GM18861 (cell line): ENCODE data around the gene F2R.
"Not testable (repeated sequence)": the region's sequence is repeated elsewhere in the genome, so short reads cannot be mapped to it uniquely, and the experiment has no call there.

Source experiments
- ATAC-seq: cut with Tn5 transposase; IDR thresholded peaks from one replicate; pipeline ENCODE4 v1.9.1; 2021; ENCODE audit not compliant: unreplicated experiment

F2R gene

GRCh38 chr5:76715736-76716455, at the start of gene F2R:
Gene F2R (plus strand): TSS chr5:76716126. CDS start chr5:76716308, 182 bp downstream.
- ATAC-seq: peak; percentile 47

DNA sequence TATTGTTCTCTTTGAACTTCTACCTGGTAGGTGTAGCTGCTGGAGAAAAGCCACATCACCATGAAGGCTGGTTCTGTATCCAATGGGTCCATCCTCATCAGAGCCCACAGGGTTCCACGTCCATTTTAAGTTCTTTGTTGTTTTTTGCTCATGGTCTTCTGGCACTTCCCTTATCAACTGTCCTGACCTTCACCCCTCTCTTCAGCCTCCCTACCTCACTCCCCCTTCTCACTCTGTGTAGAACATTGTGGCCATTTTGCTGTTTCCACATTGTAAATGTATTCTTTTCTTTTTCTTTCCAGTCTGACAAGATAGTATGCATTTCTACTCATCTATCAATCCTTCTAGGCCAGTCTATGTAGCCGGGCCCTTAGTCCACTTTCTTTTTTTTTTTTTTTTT, 48.4 kb upstream of the F2R start:
- ATAC-seq: no peak

GRCh38 chr5:76669245-76669644, 46.7 kb upstream of the F2R start:
- no peak for ATAC-seq

- no peak for ATAC-seq
Measured at GRCh38 chr5:76670508-76670907, 45.4 kb upstream of the F2R start.

DNA sequence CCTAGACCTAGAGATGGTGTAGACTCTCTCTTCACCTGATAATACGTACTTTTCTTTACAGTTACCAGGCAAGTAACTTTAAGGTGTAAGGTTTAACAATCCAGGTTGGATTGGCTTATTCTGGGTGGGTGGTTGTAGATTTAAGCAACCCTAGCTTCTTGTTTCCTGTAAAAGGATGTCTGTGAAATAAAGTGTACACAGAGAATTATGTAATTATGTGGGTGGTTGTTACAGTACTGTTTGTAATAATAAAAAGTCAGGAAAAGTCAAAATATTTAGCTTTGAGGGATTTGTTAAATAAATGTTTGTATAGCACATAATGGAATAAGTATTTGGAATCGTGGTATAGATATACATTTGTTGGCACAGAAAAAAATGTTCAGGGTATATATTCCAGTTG, 43.7 kb upstream of the F2R start:
- no peak for ATAC-seq

GRCh38 chr5:76673125-76673524, 42.8 kb upstream of the F2R start:
- ATAC-seq: no peak

- no peak for ATAC-seq
Measured at GRCh38 chr5:76674330-76675066, 41.4 kb upstream of the F2R start.

- ATAC-seq: no peak
Measured at GRCh38 chr5:76675364-76675763, 40.6 kb upstream of the F2R start.

- no peak for ATAC-seq
Measured at GRCh38 chr5:76677849-76678472, 38.0 kb upstream of the F2R start.

- ATAC-seq: no peak
Measured at GRCh38 chr5:76679231-76679630, 36.7 kb upstream of the F2R start.

DNA sequence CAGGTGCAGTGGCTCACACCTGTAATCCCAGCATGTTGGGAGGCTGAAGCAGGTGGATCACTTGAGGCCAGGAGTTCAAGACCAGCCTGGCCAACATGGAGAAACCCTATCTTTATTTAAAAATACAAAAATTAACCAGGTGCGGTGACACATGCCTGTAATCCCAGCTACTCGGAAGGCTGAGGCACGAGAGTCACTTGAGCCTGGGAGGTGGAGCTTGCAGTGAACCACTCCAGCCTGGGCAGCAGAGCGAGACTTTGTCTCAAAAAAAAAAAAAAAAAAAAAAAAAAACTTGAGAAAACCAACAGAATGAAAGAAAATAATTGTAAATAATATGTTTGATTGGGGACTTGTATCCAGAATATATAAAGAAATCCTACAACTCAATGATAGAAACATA, 35.1 kb upstream of the F2R start:
- ATAC-seq: not testable (repeated sequence)

- ATAC-seq: no peak
Measured at GRCh38 chr5:76681287-76681686, 34.6 kb upstream of the F2R start.

DNA sequence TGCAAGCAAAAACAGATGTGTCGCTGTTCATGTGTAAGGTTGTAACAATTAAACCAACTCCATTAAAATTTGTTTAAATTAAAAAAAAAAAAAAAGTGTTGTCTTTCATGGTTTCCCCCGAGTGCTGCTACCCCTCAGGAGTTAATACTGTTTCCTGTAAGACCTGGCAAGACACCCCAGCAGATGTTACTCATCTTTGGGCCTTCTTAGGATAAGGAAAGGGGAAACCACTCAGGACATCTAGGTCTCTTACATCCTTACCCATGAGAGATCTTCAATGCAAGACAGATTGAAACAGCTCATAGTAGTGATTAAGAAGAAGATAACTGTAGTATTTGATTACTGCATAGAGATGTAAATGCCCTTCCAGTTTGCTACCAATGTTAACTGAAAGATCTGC, 33.5 kb upstream of the F2R start:
- no peak for ATAC-seq

GRCh38 chr5:76683816-76684731, 31.9 kb upstream of the F2R start:
- no peak for ATAC-seq

GRCh38 chr5:76684756-76685519, 31.0 kb upstream of the F2R start:
- no peak for ATAC-seq

GRCh38 chr5:76685704-76686103, 30.2 kb upstream of the F2R start:
- no peak for ATAC-seq

GRCh38 chr5:76688212-76688611, 27.7 kb upstream of the F2R start:
- no peak for ATAC-seq

DNA sequence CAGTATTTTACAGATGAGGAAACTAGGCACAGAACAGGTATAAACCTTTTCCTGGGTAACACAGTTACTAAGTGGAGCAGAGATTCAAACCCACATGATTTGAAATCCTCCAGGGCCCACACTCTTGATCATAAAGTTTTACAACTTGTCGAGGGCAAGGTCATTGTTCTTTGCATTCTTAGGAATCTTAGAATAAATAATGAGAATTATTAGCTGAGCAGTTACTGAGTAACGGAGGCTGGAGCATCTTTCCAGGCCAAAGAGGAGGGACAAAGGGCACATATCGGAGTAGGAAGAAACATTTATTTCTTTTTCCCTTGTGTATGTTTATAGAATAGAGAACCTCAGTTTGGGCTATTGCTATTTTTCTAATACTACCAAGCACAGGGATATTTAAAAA, 27.1 kb upstream of the F2R start:
- no peak for ATAC-seq

GRCh38 chr5:76689321-76690036, 26.4 kb upstream of the F2R start:
- ATAC-seq: no peak
